Stomach (tissue), 9 donors: ENCODE measurements around the gene FKBP9. TPM values are rescaled to one million over a fixed set of nuclear protein-coding genes. Genes with fewer than 3 reads are reported as not detected.

ENCODE experiments used
- DNase-seq, 2 donors: peaks; one replicate each; pipeline versions ENCODE4 v3.0.0 to v3.0.0-alpha.2; 2013 to 2019
- H3K27ac ChIP-seq, 5 donors: fragments of 200-600 bp in 4 of 5; sonication (generic) in 4 of 5; one replicate each; pipeline ENCODE4 v1.5.1; 2013 to 2019; ENCODE audit warnings: mild to moderate bottlenecking in 1 of 5, moderate library complexity in 1 of 5
- H3K27me3 ChIP-seq, 3 donors: fragments of 200-600 bp; sonication (generic); one replicate each; pipeline ENCODE4 v1.5.1; 2017 to 2019; ENCODE audit warnings: mixed run types in 1 of 3
- H3K36me3 ChIP-seq, 4 donors: fragments of 200-600 bp; sonication (generic); 1 replicate in 3 of 4; 2 replicates in 1 of 4; pipeline ENCODE4 v1.5.1; 2016 to 2019
- H3K4me1 ChIP-seq, 4 donors: fragments of 200-600 bp; sonication (generic); one replicate each; pipeline ENCODE4 v1.5.1; 2016 to 2019
- H3K4me3 ChIP-seq, 4 donors: fragments of 200-600 bp; sonication (generic) in 3 of 4; one replicate each; pipeline ENCODE4 v1.5.1; 2016 to 2019; ENCODE audit warnings: mild to moderate bottlenecking in 1 of 4
- H3K9me3 ChIP-seq, 4 donors: fragments of 200-600 bp; sonication (generic); one replicate each; pipeline ENCODE4 v1.5.1; 2016 to 2019
- EP300 ChIP-seq: sonication (generic); formaldehyde crosslinking; IDR thresholded peaks from one replicate; pipeline ENCODE4 v1.6.1; 2017; ENCODE audit warnings: antibody characterized with exemption
- POLR2A ChIP-seq, 4 donors: fragments of 450-650 bp; IDR thresholded peaks; one replicate each; pipeline ENCODE4 v1.6.1; 2016; ENCODE audit warnings: antibody characterized with exemption in 4 of 4, control low read depth in 2 of 4, mild to moderate bottlenecking in 1 of 4, moderate library complexity in 1 of 4
- POLR2AphosphoS5 ChIP-seq, 3 donors: sonication (generic); formaldehyde crosslinking; IDR thresholded peaks; one replicate each; pipeline ENCODE4 v1.6.1; 2016; ENCODE audit warnings: antibody characterized with exemption in 3 of 3
- WGBS, 5 donors: extraction: QIAGEN DNeasy Blood & Tissue Kit in 3 of 5; methylation state at CpG; one replicate each; pipeline versions ENCODE4 v1.1.5 to v1.1.7; 2013 to 2018; 5-methylcytosine and 5-hydroxymethylcytosine counted together
- intact Hi-C: fragments of 100-400 bp; cut with DNase I; formaldehyde crosslinking; loops from one replicate; pipeline ENCODE4 v1.15.1; 2023; ENCODE audit warnings: low total_unique reads
- polyA plus RNA-seq, 3 donors: library from polyadenylated mRNA; stranded (reverse); fragments of 200-250 nt; gene quantifications; one replicate each; pipeline ENCODE4 v1.2.3, GENCODE V29; 2013
- total RNA-seq, 5 donors: library from RNA; depleted of rRNA; stranded (reverse); fragments of >200 nt; gene quantifications; one replicate each; pipeline versions ENCODE4 v1.1.0 to v1.2.3, GENCODE V29; 2014 to 2016
- TF ChIP-seq, protein P1 (sequence below), 7 experiments: fragments of 450-650 bp in 4 of 7; fragments of 200-600 bp in 3 of 7; sonication (generic) in 3 of 7; IDR thresholded peaks; one replicate each; pipeline ENCODE4 v1.5.1; 2016 to 2019; ENCODE audit warnings: antibody characterized with exemption in 7 of 7, control low read depth in 2 of 7, mild to moderate bottlenecking in 1 of 7
- donor health status: healthy with polysubstance abuse.
- donor health status: Bipolar disorder and iron deficiency.
- donor health status: healthy.

FKBP9 gene
- total and polyA plus RNA-seq, 8 donors, result 11.3 to 869 (median 138) TPM

DNA sequence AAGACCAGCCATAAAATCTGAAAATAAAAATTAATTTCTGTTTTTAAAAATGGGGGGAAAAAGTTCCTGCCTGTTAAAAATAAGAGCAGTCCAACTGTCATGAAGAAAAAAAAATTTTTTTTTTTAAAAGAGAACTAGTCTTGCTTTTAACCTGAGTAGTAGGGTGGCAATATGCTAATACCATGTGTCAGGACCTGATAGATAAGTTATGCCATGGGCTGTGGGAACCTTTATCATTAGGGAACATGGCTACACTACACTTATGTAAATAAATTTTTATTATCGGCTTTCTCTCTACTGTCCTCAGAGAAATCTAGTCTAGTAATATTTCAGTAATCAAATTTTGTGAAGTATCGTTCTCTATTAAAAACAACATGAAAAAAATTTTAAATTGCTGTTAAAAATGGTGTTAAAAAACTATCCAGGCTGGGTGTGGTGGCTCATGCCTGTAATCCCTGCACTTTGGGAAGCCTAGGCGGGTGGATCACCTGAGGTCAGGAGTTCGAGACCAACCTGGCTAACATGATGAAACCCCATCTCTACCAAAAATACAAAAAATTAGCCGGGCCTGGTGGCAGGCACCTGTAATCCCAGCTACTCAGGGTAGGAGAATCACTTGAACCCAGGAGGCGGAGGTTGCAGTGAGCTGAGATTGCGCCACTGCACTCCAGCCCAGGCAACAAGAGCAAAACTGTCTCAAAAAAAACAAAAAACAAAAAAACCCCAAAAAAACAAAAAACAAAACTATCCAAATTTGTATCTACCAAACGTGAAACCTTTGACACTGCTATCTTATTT, 84.6 kb downstream of the FKBP9 start:
- peak overlapping the region; percentile 9 to 86 (median 76) for H3K27ac ChIP-seq

DNA sequence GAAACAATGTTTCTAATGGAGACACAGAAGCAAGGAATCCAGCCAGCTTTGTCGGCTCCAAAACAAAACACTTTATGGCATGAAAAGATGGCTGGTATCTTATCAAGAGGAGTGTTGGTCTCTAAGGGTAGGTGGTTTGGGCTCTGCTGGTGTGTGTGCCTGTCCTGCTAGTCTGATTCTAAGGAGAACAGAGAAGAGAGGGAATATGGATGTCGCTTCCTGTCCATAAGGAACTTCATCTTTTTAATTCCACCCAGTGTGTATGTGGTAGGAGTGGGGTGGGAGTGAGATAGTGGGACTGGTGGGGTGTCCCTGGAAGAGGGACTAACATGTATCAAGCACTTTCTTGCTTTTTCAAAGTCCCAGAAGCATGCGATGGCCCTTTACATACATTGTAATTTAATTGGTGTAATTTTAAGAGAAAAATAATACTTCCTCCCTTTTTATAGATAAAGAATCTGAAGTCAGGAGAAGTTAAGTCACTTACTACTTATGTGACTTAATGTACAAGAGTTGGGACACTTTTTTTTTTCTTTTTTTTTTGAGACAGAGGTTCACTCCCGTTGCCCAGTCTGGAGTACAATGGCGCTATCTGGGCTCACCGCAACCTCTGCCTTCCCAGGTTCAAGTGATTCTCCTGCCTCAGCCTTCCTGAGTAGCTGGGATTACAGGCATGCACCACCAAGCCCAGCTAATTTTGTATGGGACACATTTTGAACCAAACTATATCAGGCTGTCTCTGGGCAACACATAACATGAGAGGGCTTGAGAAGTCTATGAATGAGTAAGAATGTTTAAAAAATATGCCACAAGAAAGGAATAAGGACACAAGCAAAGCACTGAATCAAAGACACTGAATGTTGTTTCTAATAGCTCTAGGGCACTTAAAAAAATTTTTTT, 86.5 kb downstream of the FKBP9 start:
- intact Hi-C loops, result no loop called here
- no peak for DNase-seq
- 47 to 64% (median 52%) methylated on average over 6 of the region's 6 CpGs for WGBS, 5 donors
- peak overlapping the region; percentile 68 to 86 (median 76) for H3K27ac ChIP-seq
- H3K4me1 ChIP-seq, result peaks cover 22 to 80% (median 49%) of the 10 kb centered on the region in 4 donors
- H3K27me3 ChIP-seq, result no peaks in the 10 kb centered on the region
- H3K36me3 ChIP-seq, result no peaks in the 10 kb centered on the region
- no peak overlapping the region for H3K4me3 ChIP-seq
- TF ChIP-seq POLR2AphosphoS5 (IDR thresholded peaks at IDR 0.05), result no peak
- TF ChIP-seq POLR2A (IDR thresholded peaks at IDR 0.05), result no peak
- TF ChIP-seq, protein P1, sequence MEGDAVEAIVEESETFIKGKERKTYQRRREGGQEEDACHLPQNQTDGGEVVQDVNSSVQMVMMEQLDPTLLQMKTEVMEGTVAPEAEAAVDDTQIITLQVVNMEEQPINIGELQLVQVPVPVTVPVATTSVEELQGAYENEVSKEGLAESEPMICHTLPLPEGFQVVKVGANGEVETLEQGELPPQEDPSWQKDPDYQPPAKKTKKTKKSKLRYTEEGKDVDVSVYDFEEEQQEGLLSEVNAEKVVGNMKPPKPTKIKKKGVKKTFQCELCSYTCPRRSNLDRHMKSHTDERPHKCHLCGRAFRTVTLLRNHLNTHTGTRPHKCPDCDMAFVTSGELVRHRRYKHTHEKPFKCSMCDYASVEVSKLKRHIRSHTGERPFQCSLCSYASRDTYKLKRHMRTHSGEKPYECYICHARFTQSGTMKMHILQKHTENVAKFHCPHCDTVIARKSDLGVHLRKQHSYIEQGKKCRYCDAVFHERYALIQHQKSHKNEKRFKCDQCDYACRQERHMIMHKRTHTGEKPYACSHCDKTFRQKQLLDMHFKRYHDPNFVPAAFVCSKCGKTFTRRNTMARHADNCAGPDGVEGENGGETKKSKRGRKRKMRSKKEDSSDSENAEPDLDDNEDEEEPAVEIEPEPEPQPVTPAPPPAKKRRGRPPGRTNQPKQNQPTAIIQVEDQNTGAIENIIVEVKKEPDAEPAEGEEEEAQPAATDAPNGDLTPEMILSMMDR (IDR thresholded peaks at IDR 0.05), result no peak
- TF ChIP-seq EP300, result no peak
- no peaks in the 10 kb centered on the region for H3K9me3 ChIP-seq

More for the DNA sequence above, 84.6 kb downstream of the FKBP9 start:
- Histone ChIP-seq H3K9me3 (no peaks in the 10 kb centered on the region), H3K27me3 (no peaks in the 10 kb centered on the region), H3K4me1 (peaks cover 26 to 89% (median 58%) of the 10 kb centered on the region in 4 donors), H3K36me3 (no peaks in the 10 kb centered on the region), H3K4me3 (peak overlapping the region in 1 of 4 donors; percentile 43)
- DNase-seq, result no peak
- intact Hi-C loops, result no loop called here
- WGBS, 5 donors, result 72 to 82% (median 80%) methylated on average over 8 of the region's 8 CpGs
- no peak for TF ChIP-seq EP300
- TF ChIP-seq POLR2A (IDR thresholded peaks at IDR 0.05), result no peak
- TF ChIP-seq POLR2AphosphoS5 (IDR thresholded peaks at IDR 0.05), result no peak

DNA sequence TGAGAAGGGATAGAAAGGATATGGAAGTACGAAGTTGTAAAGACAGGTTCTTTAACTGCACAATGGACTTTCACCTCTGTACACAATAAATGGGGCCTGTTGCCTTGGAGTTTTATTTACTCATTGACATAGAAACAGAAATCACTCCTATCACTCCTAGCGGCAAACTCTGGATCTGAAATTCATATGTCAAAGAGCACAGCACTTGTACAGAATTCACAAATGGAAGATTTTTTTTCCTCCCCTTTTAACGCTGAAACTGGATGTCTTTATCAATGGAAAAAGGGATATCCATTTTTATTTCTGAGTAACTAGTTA, 87.1 kb downstream of the FKBP9 start:
- Histone ChIP-seq H3K9me3 (no peaks in the 10 kb centered on the region), H3K27ac (peak overlapping the region in 4 of 5 donors; percentile 68 to 86 (median 76)), H3K4me1 (peaks cover 20 to 82% (median 48%) of the 10 kb centered on the region in 4 donors), H3K4me3 (no peak overlapping the region), H3K27me3 (no peaks in the 10 kb centered on the region), H3K36me3 (no peaks in the 10 kb centered on the region)
- peak in 1 of 2 donors; percentile 89 for DNase-seq
- no peak for TF ChIP-seq POLR2A (IDR thresholded peaks at IDR 0.05)
- TF ChIP-seq POLR2AphosphoS5 (IDR thresholded peaks at IDR 0.05), result peak in 1 of 3 donors; percentile 30
- TF ChIP-seq, protein P1 (IDR thresholded peaks at IDR 0.05), result peak in 4 of 7 experiments; percentile 28 to 47 (median 35)
- TF ChIP-seq EP300, result no peak
- intact Hi-C loops, result no loop called here
- WGBS, 5 donors, result 29 to 40% (median 35%) methylated on average over 3 of the region's 3 CpGs

DNA sequence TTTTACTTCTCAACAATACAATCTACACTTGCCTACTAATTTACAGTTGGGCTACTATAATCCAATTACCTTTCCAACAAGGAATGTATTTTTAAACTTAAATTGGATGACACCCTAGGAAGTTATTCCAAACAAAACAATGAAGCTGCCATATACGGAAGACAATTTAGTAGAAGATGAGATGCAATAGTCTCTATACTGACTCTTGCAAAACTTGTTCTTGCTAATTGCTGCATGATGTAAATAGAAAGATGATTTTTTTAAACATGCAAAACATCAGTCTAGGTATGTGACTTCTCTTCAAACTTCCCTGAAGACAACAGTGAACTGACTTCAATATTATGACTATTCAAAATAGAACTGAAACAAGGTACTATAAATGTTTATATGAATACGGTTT, 87.7 kb downstream of the FKBP9 start:
- intact Hi-C loops, result no loop called here

More for the DNA sequence above, 87.7 kb downstream of the FKBP9 start:
- no peaks in the 10 kb centered on the region for H3K9me3 ChIP-seq
- DNase-seq, result no peak
- no peak for TF ChIP-seq EP300
- no peak for TF ChIP-seq POLR2AphosphoS5 (IDR thresholded peaks at IDR 0.05)
- TF ChIP-seq POLR2A (IDR thresholded peaks at IDR 0.05), result no peak
- TF ChIP-seq, protein P1 (IDR thresholded peaks at IDR 0.05), result no peak
- no peak overlapping the region for H3K4me3 ChIP-seq
- no peaks in the 10 kb centered on the region for H3K27me3 ChIP-seq
- 22 to 50% (median 24%) methylated on average over 2 of the region's 2 CpGs for WGBS, 5 donors
- H3K27ac ChIP-seq, result peak overlapping the region in 2 of 5 donors; percentile 76 to 86
- H3K36me3 ChIP-seq, result no peaks in the 10 kb centered on the region
- peaks cover 20 to 85% (median 52%) of the 10 kb centered on the region in 4 donors for H3K4me1 ChIP-seq
